ENCODE results near the gene FBXL17.

Gene FBXL17

DNA sequence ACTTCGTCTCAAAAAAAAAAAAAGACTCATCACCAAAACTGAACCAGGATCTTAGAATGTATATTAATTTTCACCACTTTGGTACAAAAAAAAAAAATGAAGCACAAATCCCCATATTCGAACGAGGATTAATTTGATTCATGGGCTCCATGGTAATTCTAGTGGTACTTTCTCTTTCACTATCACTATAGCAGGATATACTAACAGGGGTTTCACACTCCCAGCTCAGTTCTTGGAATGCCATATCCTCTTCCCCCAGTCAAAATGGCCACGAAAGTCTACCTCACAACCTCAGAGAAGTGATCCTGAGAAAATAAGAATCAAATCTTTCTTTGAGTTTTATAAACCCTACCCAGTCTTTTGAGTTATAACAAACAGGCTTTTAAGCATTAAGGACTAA is 235.7 kb downstream of the FBXL17 start:
- DNase-seq: no peak

DNA sequence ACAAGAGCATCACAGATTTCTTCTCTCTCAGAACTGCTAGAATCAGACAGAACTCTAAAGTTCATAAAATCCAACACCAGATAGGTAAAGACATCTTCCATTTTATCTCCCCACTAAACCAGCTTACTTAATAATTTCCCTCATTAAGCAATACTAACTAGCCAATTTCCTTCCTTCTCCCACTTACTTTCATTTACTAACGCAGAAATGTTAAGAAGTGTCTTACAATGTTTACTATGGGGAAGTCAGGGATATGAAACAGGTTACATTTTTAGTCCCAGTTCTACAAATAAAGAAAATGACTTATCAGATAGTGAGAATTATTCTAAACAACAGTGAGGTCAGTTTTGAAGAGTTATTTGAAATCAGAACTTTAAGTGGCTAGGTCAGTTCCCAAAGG is 236.5 kb downstream of the FBXL17 start:
- no peak for DNase-seq

DNA sequence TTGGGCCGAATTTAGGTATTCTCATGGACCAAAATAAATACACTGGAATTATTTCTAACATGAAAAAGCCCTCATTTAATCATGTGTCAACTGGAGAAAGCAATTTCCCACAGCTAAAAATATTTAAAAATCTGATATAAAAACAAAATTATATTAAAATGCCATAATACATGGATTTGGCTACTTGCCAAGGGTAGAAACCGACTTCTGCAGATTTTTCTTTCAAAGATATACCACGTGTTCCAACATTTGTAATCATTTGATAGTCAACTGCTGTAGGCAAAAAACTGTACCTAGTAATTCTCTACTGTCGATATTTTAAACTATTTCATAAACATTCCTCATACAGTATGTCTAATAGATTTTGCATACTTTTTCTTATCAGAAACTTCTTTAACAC is 237.6 kb downstream of the FBXL17 start:
- no peak for DNase-seq

DNA sequence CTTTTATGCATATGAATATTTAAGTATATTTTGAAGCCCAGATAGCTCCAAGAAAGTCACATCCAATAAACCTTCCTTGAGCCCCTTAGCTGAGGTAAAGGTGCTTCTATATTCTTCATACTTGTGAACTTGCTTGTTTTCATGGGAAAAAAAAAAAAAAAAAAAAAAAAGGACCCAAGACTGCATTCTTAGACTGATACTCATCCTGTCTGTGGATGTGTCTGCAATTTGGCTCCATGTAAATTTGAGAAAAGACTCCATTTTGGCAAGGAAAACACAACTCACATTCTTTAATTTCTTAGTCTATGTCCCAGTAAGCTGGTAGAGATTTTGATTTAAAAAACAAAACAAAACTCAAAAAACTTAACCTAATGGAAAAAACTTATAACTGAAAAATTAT is 238.3 kb downstream of the FBXL17 start:
- no peak for DNase-seq

DNA sequence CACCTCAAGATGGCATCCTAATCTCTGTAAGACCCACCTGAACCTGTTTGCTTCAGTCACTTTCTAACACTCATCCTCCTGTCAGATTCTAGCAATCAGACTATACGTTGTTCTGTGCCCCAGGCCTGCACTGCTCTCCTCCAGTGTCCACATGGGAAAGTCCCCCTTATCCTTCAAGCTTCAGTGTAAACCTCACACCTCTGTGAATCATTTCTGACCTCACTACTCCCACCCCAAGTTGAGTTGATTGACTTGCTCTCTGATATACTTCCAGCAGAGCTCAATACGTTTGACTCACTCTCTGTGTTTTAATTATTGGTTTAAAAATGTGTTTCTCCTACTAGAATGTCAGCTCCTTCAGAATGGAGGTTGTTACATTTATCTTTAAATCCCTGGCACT is 240.2 kb downstream of the FBXL17 start:
- no peak for DNase-seq

DNA sequence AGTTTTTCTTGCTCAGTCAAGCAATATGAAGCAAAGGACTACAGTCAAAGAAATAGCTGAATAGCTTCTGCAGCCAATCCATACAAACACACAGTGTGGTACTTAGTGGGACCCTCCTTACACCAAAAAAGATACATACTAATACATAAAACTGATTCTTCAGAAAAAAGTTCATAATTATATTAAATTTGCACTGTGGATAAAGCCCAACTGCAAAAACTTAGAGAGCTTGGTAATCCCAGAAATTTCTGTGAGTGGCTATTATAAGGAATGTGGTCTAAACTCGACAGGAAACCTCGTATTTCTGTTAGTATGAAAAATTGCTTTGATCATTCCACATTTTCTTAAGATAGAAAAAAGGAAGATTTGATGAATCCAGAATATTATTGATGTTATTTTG is 245.4 kb downstream of the FBXL17 start:
- no peak for DNase-seq

DNA sequence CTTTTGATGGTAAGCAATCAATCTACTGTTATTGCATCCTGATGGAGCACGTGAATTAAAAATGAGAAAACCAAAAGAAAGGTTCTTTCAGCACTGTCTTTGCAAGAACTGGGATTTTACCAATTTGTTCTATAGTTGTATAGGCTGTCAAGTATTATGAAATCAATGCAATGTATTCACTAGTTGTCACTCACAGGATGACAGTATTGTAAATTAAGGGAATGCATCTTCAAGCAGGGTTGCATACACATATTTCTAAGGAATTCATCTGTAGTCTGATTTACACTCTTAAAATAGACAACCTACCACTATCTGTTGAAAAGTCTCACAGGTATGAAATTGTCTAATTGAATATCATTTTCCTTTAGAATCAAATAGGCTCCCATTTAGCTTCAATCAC is 252.8 kb downstream of the FBXL17 start:
- DNase-seq: no peak

DNA sequence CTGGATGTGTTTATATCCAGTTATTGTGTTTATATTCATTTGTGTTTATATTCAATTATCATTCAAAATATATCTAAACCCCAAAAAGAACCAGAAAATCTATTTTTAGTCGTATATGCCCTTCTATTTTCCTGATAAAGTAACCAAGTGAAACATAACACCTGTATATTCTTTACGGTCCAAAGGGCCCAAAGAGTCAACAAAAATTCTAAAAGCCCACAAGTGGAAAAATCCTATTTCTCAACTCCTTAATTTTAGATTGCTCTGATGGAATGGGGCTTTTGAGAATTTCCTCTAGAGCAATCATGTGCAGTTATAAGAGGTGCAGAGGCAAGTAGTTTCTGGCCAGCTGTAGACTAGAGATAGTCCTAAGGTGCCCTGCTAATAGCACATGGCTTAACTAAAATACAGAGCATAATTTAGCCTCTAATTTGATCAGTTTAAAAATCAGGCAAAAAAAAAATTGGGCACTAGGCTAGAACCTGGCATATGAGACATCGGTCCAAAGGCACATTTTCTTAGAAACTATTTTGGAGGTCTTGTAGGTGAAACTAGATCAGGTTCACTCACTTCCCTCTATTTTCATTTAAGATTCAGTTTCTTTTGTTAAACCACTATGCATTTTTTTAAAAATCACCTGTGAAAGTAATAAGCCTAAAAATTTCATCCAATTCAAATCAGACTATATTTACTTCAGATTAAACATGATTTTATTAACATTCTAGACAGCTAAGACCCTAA is 256.0 kb downstream of the FBXL17 start:
- DNase-seq: no peak

DNA sequence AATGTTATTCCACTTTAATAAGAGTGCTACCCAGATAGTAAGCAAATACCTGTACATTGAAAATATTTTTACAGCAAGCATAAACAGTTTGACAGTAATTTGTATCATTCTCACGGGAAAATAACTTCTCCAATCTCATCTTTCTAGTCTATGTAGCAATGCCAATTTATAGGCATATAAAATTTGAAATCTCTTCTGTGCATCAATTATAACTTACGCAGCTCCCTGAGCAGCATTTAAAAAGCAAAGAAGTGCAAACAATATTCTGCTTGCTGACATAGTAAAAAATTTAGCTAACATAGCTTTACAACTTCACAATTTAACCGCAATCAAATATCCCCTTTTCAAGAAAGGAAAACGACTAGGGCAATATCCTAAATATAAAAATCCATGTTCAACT is 257.3 kb downstream of the FBXL17 start:
- DNase-seq: no peak

DNA sequence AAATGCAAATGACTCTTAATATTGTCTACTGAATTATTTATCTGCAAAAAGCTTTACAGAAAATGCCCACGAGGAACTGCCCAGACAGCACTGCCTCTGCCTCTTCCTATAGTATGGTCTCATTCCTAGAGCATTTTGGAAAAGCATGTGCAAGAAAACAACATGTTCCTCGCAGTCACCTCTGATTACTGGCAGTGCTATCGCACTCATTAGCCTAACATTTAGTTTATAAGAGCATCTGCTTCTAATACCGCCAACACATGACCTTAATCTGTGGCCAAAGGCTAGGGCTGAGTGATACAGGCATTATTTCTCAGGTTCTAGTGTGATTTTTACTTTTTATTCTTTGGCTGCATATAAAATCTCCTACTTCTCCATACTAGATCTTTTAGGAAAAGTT is 259.2 kb downstream of the FBXL17 start:
- DNase-seq: no peak

DNA sequence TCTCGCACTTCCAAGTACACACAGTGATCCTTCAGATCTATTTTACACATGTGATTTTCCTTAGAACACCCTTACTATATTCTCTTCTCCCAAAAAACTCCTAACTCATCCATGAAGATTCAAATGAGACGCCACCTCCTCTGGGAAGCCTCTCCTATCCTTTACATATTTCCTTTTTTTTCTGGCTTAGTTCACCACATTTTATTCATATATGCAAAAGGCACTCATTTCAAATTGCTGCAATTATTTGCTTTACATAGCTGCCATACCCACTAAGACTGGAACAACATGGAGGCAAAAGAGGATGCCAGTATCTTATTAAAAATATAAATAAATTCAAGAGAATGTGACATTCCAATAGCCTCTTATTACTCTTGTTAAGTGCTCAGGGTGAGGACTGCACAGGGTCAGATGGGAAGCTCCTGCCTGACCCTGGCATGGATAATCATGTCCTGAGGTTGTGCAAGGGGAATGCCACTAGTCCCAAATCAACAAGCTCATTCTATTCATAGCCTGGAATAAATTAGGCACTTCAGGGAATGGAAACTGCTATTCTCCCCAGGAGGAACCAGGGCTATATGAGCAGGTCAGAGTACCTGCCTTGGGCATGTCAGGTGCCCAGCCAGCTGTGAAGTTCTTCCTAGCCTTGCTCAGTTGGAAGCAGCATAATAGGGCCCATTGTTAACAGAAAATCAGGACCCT is 262.9 kb downstream of the FBXL17 start:
- DNase-seq: no peak

DNA sequence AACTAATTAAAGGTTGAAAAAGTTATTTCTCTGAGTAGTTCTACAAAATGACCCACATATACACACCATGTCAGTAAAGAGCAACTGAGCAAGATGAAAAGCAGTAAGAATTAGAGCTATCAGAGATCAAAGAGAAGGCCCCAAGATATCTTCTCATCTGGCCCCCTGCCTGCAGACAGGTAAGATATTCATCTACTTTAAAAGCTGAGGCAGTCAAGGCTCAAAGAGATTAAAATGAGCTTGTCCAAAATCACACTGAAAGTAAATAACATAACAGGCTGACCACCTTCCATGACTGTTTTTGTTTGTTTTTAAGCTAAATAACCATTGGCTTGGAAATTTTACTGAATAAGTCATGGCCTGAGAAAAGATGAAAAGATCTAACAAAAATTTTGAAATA is 266.2 kb downstream of the FBXL17 start:
- DNase-seq: no peak

DNA sequence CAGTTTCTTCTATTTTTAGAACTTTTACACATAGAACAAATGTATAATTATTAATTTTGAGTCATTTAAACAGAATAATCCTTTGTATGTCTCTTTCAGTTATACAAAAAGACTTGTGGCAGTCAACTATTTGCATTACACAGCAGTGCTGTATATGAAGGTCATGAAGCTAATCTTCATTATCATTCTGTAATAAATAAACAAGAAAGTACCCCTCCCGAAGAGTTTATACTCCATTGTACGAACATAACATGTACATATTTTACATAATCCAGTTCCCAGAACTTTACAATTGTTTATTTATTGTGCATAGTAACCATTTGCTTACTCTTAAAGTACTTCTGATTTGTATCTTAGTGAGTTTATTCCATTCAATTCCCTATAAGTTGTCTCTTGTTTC is 267.9 kb downstream of the FBXL17 start:
- DNase-seq: no peak

DNA sequence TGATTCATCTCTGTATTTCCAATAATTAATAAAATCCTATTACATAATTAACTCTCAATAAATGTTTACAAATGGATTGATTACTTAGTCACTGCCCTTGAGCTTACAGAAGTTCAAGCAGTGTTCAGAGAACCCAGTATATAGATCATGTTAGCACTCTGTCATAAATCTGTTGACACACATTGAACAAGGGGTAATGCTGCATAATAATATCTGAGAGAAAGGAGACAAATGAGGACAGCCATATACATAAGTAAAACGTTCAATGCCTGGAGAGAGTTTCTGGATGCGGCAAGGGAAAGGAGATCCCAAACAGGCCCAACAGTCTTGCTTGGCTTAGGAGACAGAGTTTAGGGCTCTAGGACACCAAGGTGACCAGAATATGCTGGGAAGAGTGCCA is 270.2 kb downstream of the FBXL17 start:
- DNase-seq: no peak

DNA sequence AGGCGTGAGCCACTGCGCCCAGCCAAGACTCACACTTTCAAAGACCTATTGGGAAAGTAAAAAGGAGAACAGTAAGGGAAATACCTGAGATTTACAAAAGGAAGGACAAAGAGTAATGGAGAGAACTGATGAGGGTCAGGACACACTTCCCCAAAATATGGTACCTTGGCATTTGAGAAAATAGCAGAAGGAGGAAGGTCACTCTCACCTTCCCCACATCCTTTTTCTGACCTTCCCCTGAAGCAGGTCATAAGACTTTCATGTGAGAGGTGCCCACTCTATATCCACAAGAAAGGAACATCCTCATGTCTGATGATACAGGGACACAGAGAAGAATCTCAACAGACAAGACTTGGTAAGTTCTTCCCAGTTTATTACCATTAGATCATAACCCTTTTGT is 272.8 kb downstream of the FBXL17 start:
- DNase-seq: no peak

DNA sequence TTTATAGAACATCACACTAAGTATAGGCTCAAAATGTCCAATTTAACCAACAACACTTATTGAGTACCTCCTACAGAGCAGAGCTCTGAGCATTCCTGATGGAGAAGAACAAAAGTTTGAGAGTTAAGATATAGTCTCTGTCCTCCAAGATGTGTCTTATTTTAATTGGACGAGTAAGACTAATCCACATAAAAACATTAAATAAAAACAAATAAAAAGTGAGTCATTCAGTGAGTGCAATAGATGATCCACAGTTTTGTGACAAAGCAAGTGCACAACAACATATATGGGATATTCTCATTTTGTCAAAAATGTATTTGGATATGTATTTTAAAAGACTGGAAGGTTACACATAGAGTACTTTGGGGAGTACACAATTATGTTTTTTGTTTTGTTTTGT is 277.4 kb downstream of the FBXL17 start:
- DNase-seq: no peak

DNA sequence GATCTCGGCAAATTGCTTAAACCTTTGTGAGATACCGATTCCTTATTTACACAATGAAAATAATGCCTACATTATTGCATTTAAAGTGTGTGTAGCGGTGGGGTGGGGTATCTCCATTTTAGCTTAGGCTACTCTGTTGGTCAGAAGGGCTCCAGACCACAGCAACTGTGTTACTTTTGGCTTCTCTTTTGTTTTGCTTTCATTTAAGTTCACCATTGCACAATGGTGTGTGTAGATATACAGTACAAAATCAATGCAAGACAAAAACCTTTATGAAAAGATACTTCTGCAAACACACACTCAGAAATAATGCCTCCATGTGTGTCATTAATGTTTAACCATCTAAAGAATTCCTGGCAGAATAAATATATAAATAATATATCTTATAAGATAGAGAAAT is 279.4 kb downstream of the FBXL17 start:
- DNase-seq: no peak

DNA sequence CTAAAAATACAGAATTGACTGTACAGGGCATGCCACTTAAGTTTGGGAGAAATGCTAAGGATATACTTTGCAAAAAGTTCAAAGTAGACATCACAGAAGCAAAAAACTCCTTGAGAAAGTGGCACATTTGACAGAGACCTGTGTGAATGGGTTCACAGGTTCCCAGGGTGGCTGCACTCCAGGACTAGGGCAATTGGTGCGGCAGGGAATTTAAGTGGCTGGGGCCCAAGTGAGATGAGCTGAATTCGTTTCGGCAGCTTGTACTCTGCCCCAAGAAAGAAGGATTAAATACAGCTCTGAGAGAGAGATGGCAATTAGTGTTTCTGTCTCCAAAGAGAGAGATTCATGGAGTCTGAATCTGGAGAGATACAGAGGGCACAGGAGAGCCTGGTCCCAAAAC is 280.1 kb downstream of the FBXL17 start:
- DNase-seq: no peak

DNA sequence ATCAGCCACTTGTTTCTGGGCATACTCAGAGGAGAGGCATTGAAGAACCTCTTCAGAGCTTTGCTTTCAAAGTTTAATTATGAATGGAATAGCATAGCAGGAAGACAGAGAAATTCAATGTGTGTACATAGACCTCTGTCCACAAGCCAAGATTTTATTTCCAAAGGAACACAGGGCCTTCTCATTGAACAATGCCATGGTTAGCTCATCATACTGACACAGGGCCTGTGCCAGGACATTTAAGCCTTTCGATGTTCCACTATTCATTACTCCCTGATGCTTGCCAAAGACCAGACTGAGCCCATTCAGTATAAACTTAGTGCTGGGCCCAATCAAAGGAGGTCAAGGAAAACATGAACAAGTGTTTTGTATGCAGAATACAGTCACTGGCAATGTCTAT is 280.8 kb downstream of the FBXL17 start:
- no peak for DNase-seq

DNA sequence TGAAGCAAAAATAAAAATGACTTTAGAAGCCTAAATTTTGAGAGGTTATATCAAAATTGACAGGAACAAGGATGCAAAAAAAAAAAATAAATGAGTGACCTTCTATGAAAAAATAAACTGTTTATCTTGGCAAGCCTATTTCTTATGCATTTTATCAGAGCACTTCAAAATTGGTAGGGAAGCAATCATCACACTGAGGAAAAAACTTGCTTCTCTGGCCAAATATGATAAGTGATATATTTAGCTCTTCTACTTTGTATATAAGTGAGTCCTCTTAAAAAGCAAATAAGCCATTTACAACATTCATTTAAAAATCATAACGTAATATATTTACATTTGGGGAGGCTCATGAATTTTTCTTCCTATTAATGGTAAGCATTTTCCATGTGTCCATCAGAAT is 287.1 kb downstream of the FBXL17 start:
- no peak for DNase-seq

DNA sequence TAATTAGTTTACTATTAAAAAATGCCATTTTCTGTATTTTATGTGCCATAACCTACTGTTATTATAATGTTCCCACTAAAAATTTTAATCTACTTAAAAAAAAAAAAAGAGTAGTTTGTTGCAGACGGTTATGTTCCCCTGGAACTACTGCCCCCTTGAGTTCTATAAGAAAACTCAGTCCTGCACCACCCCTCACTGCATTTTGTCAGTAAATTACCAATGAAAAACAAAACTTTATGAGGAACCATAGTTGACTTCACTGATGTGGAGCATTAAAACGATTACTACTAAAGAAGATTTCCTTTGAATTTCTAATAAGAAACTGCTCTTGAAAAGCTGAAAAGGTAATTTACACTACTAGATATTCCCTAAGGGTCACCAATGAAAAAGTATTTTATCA is 288.7 kb downstream of the FBXL17 start:
- DNase-seq: no peak

DNA sequence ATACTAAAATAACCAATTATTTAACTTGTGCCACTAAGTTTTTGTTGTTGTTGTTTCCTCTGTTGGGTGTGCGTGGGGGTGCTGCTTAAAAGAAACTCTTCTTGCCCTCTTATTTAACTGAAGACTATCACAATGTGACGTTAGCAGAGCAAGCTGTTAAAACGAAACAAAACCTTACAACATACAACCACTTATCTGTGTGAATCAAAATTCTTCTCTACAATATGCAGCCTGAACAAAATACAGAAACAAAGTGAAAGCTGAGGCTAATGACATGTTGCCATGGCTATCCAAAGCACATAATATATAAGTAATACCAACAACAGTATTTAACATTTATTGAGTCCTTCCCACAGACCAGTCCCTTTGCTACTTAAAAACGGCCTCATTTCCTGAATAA is 291.0 kb downstream of the FBXL17 start:
- no peak for DNase-seq

DNA sequence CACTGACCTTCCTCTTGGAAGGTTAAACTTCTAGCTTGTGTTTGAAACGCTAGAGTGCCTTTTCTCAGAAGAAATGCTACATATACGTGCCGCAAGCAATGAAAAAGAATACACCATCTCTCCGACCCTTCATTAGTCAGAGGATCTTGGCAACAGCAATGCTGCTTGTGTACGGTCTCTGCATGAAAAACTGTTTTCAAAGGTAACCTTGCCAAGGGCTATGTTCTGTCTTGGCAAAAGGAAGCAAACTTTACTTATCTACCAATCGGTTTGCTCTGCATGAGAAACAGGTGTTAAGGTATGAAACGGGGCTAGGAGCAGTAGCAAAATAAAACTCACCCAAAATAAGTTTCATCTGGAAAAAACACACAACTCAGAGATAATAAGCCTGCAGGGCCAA is 297.8 kb downstream of the FBXL17 start:
- no peak for DNase-seq

DNA sequence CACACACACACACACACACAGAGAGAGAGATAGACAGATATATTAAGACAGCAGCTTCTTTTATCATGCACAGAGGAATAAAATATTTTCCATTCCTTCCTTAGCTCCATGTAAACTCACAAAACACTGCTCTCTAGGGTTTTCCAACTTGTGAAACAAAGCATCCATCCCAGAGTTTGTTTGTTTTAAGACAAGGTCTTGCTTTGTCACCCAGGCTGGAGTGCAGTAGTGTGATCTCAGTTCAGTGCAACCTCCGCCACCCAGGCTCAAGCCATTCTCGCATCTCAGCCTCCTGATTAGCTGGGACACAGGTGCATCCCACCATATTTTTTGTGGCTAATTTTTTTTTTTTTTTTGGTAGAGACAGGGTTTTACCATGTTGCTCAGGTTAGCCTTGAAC is 298.7 kb downstream of the FBXL17 start:
- no peak for DNase-seq

DNA sequence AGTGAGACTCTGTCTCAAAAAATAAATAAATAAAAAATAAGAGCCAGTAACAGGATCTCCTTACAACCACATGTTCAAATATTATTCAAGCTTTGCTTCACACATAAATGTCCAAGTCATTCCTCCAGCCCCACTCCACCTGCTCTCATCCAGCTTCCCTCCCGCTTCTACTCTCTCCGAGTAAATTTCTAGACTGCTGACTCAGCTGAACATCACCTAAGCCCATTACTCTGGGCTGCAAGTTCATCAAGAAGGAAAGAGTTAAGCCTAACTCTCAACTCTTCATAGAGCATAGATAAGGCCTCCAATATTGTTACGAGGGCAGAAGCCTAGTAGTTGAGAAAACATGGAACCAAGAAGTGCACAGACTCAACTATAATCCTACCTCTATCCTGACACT is 300.2 kb downstream of the FBXL17 start:
- DNase-seq: no peak

Data from CD4-positive, alpha-beta T cell treated with Interleukin-15 for 1 hour (primary cell).